Stimulated activated CD8-positive, alpha-beta memory T cell treated with anti-CD3 and anti-CD28 coated beads, Interleukin-15, amount 100 ng/mL, for 24 hours (primary cell): Measurements from ENCODE around the gene CANX.

Source experiments
- DNase-seq: peaks from one replicate; pipeline ENCODE4 v3.0.0-alpha.2; 2020; ENCODE audit warnings: low read depth

CANX gene

GRCh38 chr5:179753971-179754370, 55.2 kb downstream of the CANX start:
- no peak for DNase-seq

GRCh38 chr5:179755022-179755421, 56.3 kb downstream of the CANX start:
- no peak for DNase-seq

- no peak for DNase-seq
These were observed 60.2 kb downstream of the CANX start for GRCh38 chr5:179758955-179759354.

- no peak for DNase-seq
These were observed 61.1 kb downstream of the CANX start for GRCh38 chr5:179759581-179760551.

GRCh38 chr5:179762079-179762780, 63.5 kb downstream of the CANX start:
- DNase-seq, result no peak

- no peak for DNase-seq
These were observed 64.0 kb downstream of the CANX start for GRCh38 chr5:179762781-179763176.

GRCh38 chr5:179763215-179763945, 64.6 kb downstream of the CANX start:
- no peak for DNase-seq

- DNase-seq, result no peak
These were observed 65.3 kb downstream of the CANX start for GRCh38 chr5:179764056-179764455.

GRCh38 chr5:179765400-179765799, 66.6 kb downstream of the CANX start:
- no peak for DNase-seq

- no peak for DNase-seq
These were observed 67.4 kb downstream of the CANX start for GRCh38 chr5:179766021-179766725.

- no peak for DNase-seq
These were observed 68.1 kb downstream of the CANX start for GRCh38 chr5:179766726-179767455.

GRCh38 chr5:179767496-179768100, 68.8 kb downstream of the CANX start:
- DNase-seq, result no peak

GRCh38 chr5:179768326-179769085, 69.7 kb downstream of the CANX start:
- DNase-seq, result no peak

GRCh38 chr5:179769271-179769670, 70.5 kb downstream of the CANX start:
- no peak for DNase-seq

- DNase-seq, result no peak
These were observed 71.0 kb downstream of the CANX start for GRCh38 chr5:179769796-179770195.

GRCh38 chr5:179771311-179771895, 72.6 kb downstream of the CANX start:
- DNase-seq, result no peak

GRCh38 chr5:179772351-179772750, 73.6 kb downstream of the CANX start:
- no peak for DNase-seq

GRCh38 chr5:179773686-179774040, 74.9 kb downstream of the CANX start:
- no peak for DNase-seq

GRCh38 chr5:179774442-179774841, 75.7 kb downstream of the CANX start:
- no peak for DNase-seq
